HG03175 (cell line): Measurements from ENCODE around the gene TLE3.

Experiments
- ATAC-seq: cut with Tn5 transposase; IDR thresholded peaks from one replicate; pipeline ENCODE4 v1.9.1; 2021; ENCODE audit warnings: mild to moderate bottlenecking, moderate library complexity; ENCODE audit not compliant: unreplicated experiment

TLE3 gene

GRCh38 chr15:70032509-70032908 is 65.2 kb downstream of the TLE3 start:
- no peak for ATAC-seq

- ATAC-seq, result no peak
Measured at GRCh38 chr15:70031713-70032112, 66.0 kb downstream of the TLE3 start.

DNA sequence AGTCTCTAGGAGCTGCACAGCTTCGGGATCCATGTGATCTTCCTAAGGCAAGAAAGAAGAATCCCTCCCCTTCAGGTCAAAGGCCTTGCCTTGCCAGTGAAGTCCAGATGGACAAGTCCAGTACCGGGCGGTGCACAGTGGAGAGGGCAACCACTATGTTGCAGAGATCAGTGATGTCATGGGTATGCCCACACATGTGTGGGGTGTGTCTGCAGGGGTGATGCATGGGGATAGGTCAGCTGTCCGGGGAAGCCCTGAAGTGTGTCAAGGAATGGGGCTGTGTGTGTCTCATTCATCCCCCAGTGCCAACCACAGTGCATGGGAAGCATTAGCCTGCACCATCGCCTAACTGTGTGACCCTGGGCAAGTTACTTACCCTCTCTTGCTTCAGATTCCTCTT is 66.5 kb downstream of the TLE3 start:
- ATAC-seq, result no peak

- ATAC-seq, result no peak
Measured at GRCh38 chr15:70030851-70031250, 66.9 kb downstream of the TLE3 start.

DNA sequence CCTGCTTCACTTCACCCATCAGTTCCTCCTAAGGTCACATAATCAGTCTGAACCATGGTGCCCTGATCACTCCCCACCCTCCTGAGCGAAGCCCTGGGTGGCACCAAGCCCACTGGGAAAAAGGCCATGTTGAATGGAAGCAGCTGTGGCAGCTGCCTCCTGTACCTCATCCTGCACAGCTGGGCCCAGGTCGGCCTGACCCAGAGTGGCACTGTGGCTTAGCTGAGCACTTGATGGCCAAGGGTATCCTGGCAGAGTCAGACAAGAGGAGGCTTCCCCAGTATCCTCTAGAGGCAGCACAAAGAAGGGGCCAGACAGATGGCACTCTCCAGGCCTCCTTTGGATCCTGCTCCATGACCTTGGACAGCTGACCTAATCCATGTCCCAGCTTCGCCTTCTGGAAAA is 68.4 kb downstream of the TLE3 start:
- no peak for ATAC-seq

GRCh38 chr15:70027518-70027917 is 70.2 kb downstream of the TLE3 start:
- ATAC-seq, result no peak

DNA sequence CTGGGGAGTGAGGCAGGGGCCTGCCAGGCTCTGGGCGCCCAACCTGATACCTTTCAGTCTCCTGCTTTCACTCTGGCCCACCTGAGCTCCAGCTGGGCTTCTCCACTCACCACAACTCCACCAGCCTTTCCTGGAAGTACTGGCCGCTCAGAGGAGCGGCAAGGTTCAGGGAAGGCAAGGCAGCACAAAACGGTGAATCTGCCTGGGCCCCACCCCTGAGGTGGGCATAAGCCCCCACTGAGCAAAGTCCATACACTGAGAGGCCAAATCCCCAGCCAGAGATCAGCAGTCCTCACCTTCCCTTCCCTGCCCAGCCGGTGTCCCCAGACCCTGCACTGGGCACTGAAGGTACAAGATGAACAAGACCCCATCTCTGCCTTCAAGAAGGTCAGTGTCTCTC is 70.7 kb downstream of the TLE3 start:
- no peak for ATAC-seq

DNA sequence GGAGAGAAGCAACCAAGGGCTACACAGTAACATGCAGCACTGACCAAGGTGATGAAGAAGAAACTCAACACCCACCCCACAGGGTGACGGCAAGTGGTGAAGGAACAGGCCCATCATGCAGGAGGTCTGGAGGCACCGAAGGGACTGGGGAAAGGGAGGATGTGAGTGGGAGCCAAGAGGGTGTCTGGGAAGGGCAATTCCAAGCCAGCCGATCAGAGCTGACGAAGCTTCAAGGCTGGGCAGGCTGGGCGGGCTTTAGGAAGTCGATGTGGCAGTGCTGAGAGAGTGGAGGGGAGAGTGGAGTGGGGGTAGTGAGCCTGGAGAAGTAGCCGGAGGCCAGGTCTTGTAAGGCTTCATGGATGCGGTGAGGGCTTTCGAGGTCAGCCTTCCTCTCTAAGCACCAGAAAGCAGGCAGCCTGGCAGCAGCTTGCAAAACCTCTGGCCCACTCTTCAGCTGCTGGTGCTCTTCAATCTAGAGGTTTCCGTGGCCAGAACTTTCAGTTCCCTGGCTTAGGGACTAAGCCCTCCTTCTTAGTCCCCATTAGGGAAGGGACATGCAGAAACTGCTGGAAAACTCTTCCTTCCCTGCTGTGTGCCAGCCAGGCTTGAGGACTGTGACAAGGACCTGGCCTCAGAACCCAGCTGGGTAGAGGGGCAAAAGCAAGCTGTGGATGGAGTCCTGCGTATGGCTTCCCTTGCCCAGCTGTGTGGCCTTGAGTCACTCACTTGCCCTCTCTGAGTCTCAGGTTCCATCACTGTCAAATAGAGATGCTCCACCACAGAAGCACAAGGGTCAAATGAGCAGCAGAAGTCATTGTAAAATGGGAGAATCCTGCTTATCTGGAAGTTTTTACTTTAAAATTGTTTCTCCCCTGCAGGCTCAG is 72.1 kb downstream of the TLE3 start:
- no peak for ATAC-seq

GRCh38 chr15:70024521-70024920 is 73.2 kb downstream of the TLE3 start:
- ATAC-seq, result no peak

DNA sequence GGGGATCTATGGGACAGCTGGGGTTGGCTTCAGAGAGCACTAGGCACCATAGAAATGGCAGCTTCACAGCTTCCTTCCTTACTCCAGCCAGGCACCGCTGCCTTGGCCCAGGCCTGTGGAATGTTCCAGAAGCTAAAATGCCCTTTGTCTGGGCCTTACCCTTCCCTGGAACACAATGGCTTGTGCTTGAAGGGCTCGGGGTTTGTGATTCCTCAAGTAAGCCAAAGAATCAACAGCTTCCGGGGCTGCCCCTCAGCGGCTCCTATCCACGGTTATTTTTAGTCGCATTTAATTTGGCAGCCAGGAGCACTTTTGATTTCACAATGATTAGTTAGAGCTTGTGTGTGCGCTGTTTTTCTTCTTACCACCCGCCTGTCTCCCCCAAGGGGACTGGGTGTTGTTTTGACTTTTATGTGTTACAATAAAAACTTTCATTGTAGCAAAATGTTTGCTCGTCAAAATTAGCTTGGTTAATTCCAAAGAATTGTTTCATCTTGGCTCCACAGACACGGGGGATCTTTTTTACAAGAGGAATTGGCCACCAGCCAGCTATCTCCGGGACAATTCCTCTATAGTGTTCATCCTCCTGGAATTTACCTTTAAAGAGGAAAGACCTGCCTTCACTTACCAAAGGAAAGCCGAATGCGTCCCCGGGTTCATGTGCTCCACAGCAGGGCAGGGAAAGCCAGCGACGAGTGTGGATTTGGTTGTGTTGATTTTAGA is 73.8 kb downstream of the TLE3 start:
- peak; percentile 5 for ATAC-seq

GRCh38 chr15:70023064-70023768 is 74.5 kb downstream of the TLE3 start:
- peak; percentile 86 for ATAC-seq

GRCh38 chr15:70020229-70020628 is 77.5 kb downstream of the TLE3 start:
- ATAC-seq, result no peak

DNA sequence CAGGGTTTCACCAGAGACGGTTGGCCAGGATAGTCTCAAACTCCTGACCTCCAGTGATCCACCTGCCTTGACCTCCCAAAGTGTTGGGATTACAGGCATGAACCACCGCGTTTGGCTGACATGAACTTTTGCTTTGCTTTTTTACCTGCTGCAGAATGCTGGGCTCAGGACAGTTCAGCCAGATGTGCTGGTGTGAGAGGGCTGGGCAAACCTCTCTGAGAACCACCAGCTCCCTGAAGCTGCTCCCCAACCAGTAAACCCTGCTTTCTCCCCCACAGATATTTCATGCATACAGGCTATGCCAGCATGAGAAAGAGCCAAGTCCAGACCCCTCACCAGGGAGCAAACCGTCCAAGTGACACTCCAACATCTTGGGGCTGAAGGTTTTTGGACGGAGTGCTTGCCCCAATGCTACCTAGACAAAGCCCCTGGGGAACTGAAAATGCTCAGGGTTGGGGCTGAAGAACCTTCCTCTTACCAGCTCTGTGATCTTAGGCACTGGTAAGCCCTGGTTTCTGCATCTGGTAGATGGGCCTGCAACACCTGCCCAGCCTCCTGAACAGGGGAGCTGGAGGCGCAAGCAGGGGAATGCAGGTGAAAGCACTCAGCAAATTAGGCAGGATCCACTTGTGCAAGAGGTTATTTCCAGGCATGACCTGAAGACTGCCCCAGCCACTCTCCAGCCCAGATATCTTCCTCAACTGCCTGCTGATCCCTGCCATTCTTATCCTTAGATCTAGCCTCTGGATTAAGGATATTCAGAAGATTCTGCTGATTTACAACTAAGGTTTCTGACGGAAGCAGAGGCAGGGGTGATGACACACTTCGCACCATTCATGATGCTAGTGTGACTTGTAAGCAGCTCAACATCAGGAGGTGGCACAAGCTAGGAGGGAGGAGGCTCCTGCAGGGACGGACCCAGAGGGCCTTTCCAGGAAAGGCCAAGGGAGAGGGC is 78.8 kb downstream of the TLE3 start:
- no peak for ATAC-seq

GRCh38 chr15:70017801-70018200 is 79.9 kb downstream of the TLE3 start:
- ATAC-seq, result no peak

DNA sequence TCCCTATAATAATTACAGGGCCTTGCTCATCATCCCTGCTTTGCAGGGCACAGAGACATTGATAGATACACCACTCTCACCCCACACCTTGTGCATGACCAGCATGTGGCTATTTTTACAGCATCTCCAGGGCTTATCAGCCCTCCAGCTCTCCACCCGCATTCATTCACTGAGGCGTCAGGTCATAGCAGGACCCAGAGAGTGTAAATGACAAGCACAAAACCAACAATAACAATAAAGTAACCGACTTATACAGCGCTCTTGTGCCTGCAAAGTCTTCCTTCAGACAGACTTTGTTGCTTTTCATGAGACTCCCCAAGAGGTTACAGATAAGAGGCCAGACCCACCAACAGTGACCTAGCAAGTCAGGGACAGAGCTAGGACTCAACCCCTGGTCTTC is 80.7 kb downstream of the TLE3 start:
- no peak for ATAC-seq

DNA sequence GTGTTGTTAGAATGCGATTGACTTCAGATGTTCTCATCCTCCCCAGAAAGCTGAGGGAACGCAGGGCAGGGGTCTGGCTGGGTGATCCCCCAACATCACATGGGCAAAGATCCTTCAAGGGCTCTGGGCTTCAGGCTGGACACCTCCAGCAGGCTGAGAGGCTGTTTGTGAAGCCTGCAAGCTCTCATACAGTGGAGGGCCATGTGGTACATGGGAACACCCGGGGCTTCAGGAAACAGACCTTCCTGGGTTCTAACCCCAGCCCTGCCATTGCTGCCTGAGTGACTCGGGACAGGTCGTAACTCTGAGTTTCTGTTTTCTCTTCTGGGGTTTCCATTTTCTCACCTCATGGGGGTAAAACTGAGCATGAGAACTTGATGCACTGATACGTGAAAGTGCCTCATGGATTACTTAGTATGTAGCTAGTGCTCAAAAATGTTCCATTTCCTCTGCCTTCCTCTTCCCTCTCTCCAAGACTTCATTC is 81.2 kb downstream of the TLE3 start:
- ATAC-seq, result no peak

- ATAC-seq, result peak; percentile 85
Measured at GRCh38 chr15:70014860-70015490, 82.7 kb downstream of the TLE3 start.

DNA sequence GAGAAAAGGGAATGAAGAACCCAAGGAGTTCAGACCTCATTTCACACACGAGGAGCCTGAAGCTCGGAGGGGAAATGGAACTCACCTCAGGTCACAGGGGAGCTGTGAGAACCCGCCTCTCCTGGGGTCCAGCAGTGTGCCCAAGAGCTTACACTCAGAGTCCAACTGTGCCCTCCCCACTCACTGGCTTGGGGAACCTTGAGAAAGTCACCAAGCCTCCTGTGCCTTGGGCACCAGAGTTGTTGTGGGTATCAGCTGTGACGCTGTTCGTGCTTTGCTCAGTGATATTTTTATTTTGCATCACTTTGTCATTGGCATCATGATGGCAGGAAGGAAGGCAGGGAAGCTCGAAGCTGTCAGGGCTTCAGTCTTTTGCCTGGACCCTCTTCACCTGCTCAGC is 83.4 kb downstream of the TLE3 start:
- ATAC-seq, result no peak

DNA sequence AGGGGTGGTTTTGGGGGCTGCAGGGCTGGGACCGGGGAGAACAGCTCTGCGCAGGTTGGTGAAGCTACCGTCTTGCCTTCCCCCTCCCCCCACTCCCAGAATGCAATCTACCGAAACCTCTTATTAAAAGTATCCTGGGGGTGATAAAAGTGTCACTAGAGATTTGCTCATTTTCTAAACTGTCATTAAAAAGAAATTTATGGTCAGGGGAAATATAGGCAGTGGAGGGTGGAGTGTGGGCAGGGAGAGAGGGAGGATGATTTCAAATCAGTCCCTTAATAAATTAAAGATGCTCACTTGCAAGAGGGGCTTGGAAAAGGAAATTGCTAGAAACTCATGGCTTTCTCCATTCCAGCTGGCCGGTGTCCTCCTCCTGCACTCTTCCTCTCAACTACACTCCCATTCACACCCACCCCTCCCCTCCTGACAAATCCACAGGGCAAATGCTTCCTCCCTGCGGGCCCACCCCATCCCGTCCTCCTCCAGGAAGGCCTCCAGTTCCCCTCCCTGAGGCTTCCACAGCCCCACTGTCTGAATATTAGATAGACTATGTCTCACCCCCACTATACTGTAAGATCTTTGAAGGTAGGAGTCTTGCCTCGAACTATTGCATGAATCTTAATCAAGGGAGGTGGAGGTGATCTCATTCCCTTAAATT is 83.9 kb downstream of the TLE3 start:
- ATAC-seq, result no peak
